Measurements from ENCODE around the gene CDKL5. TPM values are rescaled to one million over a fixed set of nuclear protein-coding genes. Genes with fewer than 3 reads are reported as not detected.

Gene CDKL5
- total RNA-seq, 1 experiment from 2014 or later: 2.4 TPM

- no peak for DNase-seq (ENCODE audit: low spot score)
Measured at GRCh38 chrX:18457000-18457399, 31.6 kb downstream of the CDKL5 start.

- no peak for DNase-seq (ENCODE audit: low spot score)
Measured at GRCh38 chrX:18461431-18461830, 36.0 kb downstream of the CDKL5 start.

- no peak for DNase-seq (ENCODE audit: low spot score)
Measured at GRCh38 chrX:18464499-18464898, 39.1 kb downstream of the CDKL5 start.

GRCh38 chrX:18465051-18465450, 39.6 kb downstream of the CDKL5 start:
- DNase-seq (ENCODE audit: low spot score): no peak

GRCh38 chrX:18468599-18468998, 43.2 kb downstream of the CDKL5 start:
- DNase-seq (ENCODE audit: low spot score): no peak

GRCh38 chrX:18471296-18471695, 45.9 kb downstream of the CDKL5 start:
- DNase-seq (ENCODE audit: low spot score): no peak

GRCh38 chrX:18490806-18491555, 65.6 kb downstream of the CDKL5 start:
- no peak for DNase-seq (ENCODE audit: low spot score)

- DNase-seq (ENCODE audit: low spot score): no peak
Measured at GRCh38 chrX:18491587-18492340, 66.4 kb downstream of the CDKL5 start.

- DNase-seq (ENCODE audit: low spot score): no peak
Measured at GRCh38 chrX:18534949-18535348, 109.5 kb downstream of the CDKL5 start.

- DNase-seq (ENCODE audit: low spot score): no peak
Measured at GRCh38 chrX:18537068-18537467, 111.7 kb downstream of the CDKL5 start.

GRCh38 chrX:18537524-18537923, 112.1 kb downstream of the CDKL5 start:
- no peak for DNase-seq (ENCODE audit: low spot score)

- no peak for DNase-seq (ENCODE audit: low spot score)
Measured at GRCh38 chrX:18542131-18542530, 116.7 kb downstream of the CDKL5 start.

GRCh38 chrX:18542905-18543304, 117.5 kb downstream of the CDKL5 start:
- no peak for DNase-seq (ENCODE audit: low spot score)

GRCh38 chrX:18543738-18544137, 118.3 kb downstream of the CDKL5 start:
- no peak for DNase-seq (ENCODE audit: low spot score)

GRCh38 chrX:18545771-18546170, 120.4 kb downstream of the CDKL5 start:
- DNase-seq (ENCODE audit: low spot score): no peak

- DNase-seq (ENCODE audit: low spot score): no peak
Measured at GRCh38 chrX:18548996-18549395, 123.6 kb downstream of the CDKL5 start.

- DNase-seq (ENCODE audit: low spot score): no peak
Measured at GRCh38 chrX:18549643-18550042, 124.2 kb downstream of the CDKL5 start.

- DNase-seq (ENCODE audit: low spot score): no peak
Measured at GRCh38 chrX:18557879-18558278, 132.5 kb downstream of the CDKL5 start.

GRCh38 chrX:18558799-18559198, 133.4 kb downstream of the CDKL5 start:
- no peak for DNase-seq (ENCODE audit: low spot score)

GRCh38 chrX:18561020-18561419, 135.6 kb downstream of the CDKL5 start:
- DNase-seq (ENCODE audit: low spot score): no peak

- DNase-seq (ENCODE audit: low spot score): no peak
Measured at GRCh38 chrX:18565727-18566126, 140.3 kb downstream of the CDKL5 start.

GRCh38 chrX:18566748-18567147, 141.3 kb downstream of the CDKL5 start:
- no peak for DNase-seq (ENCODE audit: low spot score)

- no peak for DNase-seq (ENCODE audit: low spot score)
Measured at GRCh38 chrX:18573556-18573955, 148.1 kb downstream of the CDKL5 start.

Measured in A172 (cell line).